Posterior cingulate gyrus (tissue), 11 donors: ENCODE measurements around the gene TMEM132E.

ENCODE experiments used
- DNase-seq, 10 donors: peaks; one replicate each; pipeline versions ENCODE4 v3.0.0 to v3.0.0-alpha.2; 2020 to 2021; ENCODE audit warnings: mixed read lengths in 3 of 10
- intact Hi-C: fragments of 100-400 bp; cut with DNase I; formaldehyde crosslinking; loops from one replicate; pipeline ENCODE4 v1.15.1; 2023

Gene TMEM132E

GRCh38 chr17:34589120-34589965 is 10.0 kb downstream of the TMEM132E start:
- DNase-seq = peak in 3 of 10 donors; percentile 52 to 69 (median 62)
- intact Hi-C loops = no loop called here

- intact Hi-C loops = loop anchor here (10.0 kb wide), 1 partner anchor 303 kb away; no protein-coding TSS in a partner anchor
- peak in 1 of 10 donors; percentile 15 for DNase-seq
Measured at GRCh38 chr17:34592002-34592401, 12.6 kb downstream of the TMEM132E start.

DNA sequence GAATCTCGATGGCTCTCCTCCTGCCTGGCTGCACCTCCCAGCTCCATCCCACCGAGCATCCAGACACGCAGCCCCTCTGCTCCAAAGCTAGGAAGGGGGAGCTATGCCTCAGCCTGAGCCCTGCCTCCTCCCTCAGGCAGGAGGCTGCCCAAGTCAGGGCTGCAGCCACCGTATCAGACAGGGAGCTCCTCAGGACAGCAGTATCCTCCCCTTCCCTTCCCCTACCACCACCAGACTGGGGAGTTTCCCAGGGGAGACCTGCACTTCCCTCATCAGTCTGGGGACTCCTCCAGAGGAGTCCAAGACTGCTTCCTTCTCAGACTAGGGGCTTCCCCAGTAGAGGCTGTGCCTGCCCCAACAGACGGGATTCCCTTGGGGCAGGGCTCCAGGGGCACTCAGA is 17.5 kb downstream of the TMEM132E start:
- intact Hi-C loops = loop anchor here (10.0 kb wide), 1 partner anchor 298 kb away; no protein-coding TSS in a partner anchor
- peak in 2 of 10 donors; percentile 50 to 69 for DNase-seq

GRCh38 chr17:34598161-34598776 is 18.9 kb downstream of the TMEM132E start:
- intact Hi-C loops = loop anchor here (10.0 kb wide), 1 partner anchor 297 kb away; no protein-coding TSS in a partner anchor
- DNase-seq = peak in 8 of 10 donors; percentile 53 to 95 (median 68)

- DNase-seq = no peak
- intact Hi-C loops = no loop called here
Measured at GRCh38 chr17:34601416-34601815, 22.0 kb downstream of the TMEM132E start.

DNA sequence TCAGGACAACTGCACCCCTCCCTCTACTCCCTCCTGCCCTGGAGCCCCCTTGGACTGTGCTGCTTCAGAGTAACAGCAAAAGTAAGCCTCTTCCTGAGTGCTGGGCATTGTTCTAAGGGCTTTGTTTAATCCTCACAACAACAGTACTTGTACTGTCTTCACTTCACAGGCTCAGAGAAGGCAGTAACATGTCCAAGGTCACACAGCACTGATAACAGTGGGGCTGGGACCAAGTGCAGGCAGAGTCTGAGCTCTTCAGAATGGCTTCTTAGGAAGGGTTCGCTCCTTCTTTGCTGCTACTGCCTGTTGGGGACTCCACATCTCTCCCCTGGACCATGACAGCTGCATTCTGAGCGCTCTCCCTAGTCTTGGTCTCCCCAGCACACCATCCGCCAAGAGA is 24.6 kb downstream of the TMEM132E start:
- no peak for DNase-seq
- intact Hi-C loops = no loop called here

DNA sequence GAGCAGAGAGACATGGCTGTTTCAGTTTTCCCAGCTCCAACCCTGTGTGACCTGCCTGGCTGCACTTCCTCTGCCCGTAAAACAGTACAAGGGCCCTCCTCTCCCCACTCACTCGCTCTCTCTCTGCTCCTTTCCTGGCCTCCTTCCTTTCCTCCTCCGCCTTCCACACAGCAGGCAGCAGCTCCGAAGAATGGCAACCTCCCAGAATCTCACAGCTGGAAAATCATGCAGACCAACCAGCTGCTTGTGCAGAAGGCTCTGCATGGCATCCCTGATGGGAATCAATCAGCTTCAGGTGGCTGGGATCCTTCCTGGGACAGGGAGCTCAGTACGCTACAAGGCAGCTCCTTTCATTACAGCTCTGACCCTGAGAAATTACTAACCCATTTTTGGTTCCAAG is 27.4 kb downstream of the TMEM132E start:
- no peak for DNase-seq
- intact Hi-C loops = no loop called here

- no peak for DNase-seq
- intact Hi-C loops = no loop called here
Measured at GRCh38 chr17:34607917-34608316, 28.5 kb downstream of the TMEM132E start.

DNA sequence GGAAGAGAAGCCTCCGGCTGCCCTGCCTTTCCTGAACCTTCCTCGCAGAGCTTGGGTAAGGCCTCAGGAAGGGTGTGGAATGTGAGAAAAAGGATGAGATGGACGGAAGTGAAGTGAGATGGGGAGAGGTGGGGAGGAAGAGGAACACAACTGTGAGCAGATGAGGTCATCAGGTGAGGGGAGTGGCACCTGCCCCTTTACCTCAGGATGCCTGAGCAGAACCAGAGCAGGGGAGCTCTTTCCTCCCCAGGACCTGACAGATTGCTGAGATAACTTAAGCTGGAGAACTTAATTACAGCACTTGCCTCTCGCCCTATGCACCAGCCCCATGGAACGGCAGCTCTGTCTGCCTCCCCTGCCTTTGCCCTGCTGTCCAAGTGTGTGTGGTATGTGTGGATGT is 29.8 kb downstream of the TMEM132E start:
- peak in 1 of 10 donors; percentile 21 for DNase-seq
- intact Hi-C loops = no loop called here

GRCh38 chr17:34610039-34610438 is 30.7 kb downstream of the TMEM132E start:
- DNase-seq = peak in 1 of 10 donors; percentile 32
- intact Hi-C loops = no loop called here

- intact Hi-C loops = no loop called here
- no peak for DNase-seq
Measured at GRCh38 chr17:34610506-34610905, 31.1 kb downstream of the TMEM132E start.

GRCh38 chr17:34613064-34614019 is 34.0 kb downstream of the TMEM132E start:
- intact Hi-C loops = no loop called here
- DNase-seq = peak in 4 of 10 donors; percentile 18 to 71 (median 32)

DNA sequence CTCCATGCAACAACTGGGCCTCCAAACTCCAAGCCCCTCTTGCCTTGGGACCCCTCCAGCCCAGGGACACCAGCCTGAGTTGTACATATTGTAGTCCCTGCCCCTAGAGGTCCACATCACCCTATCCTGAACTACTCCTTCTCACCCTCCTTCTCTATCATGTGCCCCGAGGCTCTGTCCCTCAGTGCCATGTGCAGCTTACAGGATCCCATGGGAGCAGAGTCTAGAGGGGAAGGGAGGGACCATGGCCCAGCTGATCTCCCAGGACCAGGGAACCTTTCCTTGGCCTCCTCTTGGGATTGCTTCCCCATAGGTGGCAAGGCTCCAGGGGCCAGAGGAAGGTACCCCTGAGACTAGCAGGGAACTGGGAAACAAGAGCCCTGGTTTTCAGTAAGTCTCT is 35.3 kb downstream of the TMEM132E start:
- intact Hi-C loops = no loop called here
- DNase-seq = peak in 1 of 10 donors; percentile 32

DNA sequence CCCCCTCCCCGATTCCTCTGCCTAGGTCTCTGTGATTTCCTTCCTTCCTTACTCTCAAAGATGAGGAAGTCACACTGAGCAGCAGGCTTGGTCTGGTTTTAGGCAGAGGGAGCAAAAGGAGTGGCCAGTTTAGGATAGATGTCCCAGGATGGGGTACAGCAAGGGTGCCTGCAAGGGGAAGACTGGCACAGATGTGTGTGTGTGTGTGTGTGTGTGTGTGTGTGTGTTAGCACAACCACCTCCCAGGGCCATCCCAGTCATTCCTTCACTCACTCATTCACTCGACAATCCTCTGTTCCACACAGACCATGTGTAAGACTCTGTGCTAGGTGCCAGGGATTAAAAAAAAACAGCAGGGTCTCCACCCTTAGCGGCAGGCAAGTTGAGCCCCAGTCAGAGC is 35.9 kb downstream of the TMEM132E start:
- peak in 1 of 10 donors; percentile 31 for DNase-seq

GRCh38 chr17:34616148-34616547 is 36.8 kb downstream of the TMEM132E start:
- intact Hi-C loops = no loop called here
- peak in 3 of 10 donors; percentile 45 to 85 (median 78) for DNase-seq

More for the DNA sequence above, 35.9 kb downstream of the TMEM132E start:
- intact Hi-C loops = no loop called here

- intact Hi-C loops = no loop called here
- DNase-seq = no peak
Measured at GRCh38 chr17:34617398-34617797, 38.0 kb downstream of the TMEM132E start.

- peak in 1 of 10 donors; percentile 45 for DNase-seq
- intact Hi-C loops = no loop called here
Measured at GRCh38 chr17:34619687-34620217, 40.4 kb downstream of the TMEM132E start.

DNA sequence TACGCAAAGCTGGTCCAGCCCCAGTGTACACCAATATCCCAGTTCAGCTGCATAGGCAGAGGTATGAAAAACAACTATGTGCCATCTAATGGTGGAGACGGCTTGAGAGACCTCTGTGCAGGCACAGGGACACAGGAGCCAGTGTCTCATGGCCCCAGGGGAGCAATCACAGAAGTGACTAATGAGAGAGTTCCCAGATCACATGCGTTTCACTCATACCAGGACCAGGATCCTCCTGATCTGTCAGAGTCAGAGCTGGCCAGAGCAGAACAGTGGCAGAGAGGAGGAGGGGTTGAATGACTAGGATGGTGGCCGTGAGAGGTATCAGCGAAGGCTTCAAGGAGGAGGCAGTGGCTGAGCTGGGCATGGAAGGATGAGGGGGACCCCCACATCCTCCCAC is 41.1 kb downstream of the TMEM132E start:
- intact Hi-C loops = no loop called here
- no peak for DNase-seq

DNA sequence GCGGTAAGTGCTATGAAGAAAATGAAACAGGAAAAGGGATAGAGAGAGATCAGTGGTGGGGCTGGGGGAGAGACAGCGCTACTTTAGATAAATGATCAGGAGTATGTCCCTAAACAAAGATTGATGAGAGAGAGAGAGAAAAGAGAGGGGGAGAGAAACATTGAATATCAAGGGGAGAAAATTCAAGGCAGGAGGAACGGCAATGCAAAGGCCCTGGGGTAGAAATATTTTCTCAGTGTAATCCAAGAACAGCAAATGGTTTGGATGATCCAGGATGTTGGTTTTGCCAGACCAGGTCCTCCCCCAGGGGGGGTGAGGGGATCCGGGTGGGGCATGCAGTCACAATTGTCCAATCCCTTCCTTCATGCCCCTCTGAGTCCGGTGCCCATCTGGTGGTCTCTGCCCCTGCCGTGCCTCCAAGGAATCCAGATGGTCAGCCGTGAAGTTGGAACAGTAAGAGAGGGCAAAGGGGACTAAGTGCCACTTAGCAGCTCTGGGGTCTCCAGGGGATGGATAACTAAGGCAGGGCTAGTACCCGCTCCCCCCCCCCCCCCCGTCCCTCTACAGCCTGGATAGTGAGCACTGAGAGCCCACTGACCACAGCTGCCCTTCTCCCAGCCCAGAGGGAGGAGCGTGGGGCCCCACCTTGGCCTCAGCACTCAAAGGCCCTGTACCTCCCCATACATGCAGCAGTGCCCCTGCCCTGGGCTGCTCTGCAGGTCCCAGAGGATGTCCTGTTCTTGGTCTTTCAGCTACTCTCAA is 43.7 kb downstream of the TMEM132E start:
- peak in 2 of 10 donors; percentile 23 to 46 for DNase-seq
- intact Hi-C loops = no loop called here
